Osteocyte (in vitro differentiated cells): ENCODE results near the gene PTPRD. TPM values are rescaled to one million over a fixed set of nuclear protein-coding genes. Genes with fewer than 3 reads are reported as not detected.

Experiments
- DNase-seq: peaks from one replicate; pipeline ENCODE4 v3.0.0; 2021; ENCODE audit warnings: mixed read lengths; ENCODE audit not compliant: unreplicated experiment; ENCODE audit errors: extremely low spot score
- H3K27ac Mint-ChIP-seq: one replicate; pipeline ENCODE4 v1.8.0; 2021; ENCODE audit warnings: mild to moderate bottlenecking, mixed read lengths; ENCODE audit not compliant: unreplicated experiment
- H3K27me3 Mint-ChIP-seq: one replicate; pipeline ENCODE4 v1.8.0; 2021; ENCODE audit warnings: mixed read lengths; ENCODE audit not compliant: unreplicated experiment
- H3K36me3 Mint-ChIP-seq: one replicate; pipeline ENCODE4 v1.8.0; 2021; ENCODE audit warnings: mixed read lengths; ENCODE audit not compliant: unreplicated experiment
- H3K4me1 Mint-ChIP-seq: one replicate; pipeline ENCODE4 v1.8.0; 2021; ENCODE audit warnings: mixed read lengths; ENCODE audit not compliant: unreplicated experiment
- H3K4me3 Mint-ChIP-seq: one replicate; pipeline ENCODE4 v1.8.0; 2021; ENCODE audit warnings: mild to moderate bottlenecking, moderate library complexity, mixed read lengths; ENCODE audit not compliant: unreplicated experiment
- H3K9me3 Mint-ChIP-seq: one replicate; pipeline ENCODE4 v1.8.0; 2021; ENCODE audit warnings: mixed read lengths; ENCODE audit not compliant: unreplicated experiment
- CTCF ChIP-seq: fragments of 200-600 bp; sonication (generic); IDR thresholded peaks from 2 replicates; pipeline ENCODE4 v1.5.0; 2021; ENCODE audit warnings: antibody characterized with exemption, mild to moderate bottlenecking, moderate library complexity
- total RNA-seq: library from RNA; stranded (reverse); gene quantifications from 2 replicates; pipeline ENCODE4 v1.2.1, GENCODE V29; 2021

The PTPRD gene
- total RNA-seq, 1 donor from 2014 or later, result 5.4 TPM

GRCh38 chr9:9855177-9856078, 757.4 kb downstream of the PTPRD start:
- DNase-seq, result no peak
- no peaks in the 10 kb centered on the region for H3K9me3 Mint-ChIP-seq
- no peaks in the 10 kb centered on the region for H3K27me3 Mint-ChIP-seq
- H3K4me3 Mint-ChIP-seq, result no peak overlapping the region
- H3K4me1 Mint-ChIP-seq, result peaks cover 12% of the 10 kb centered on the region
- TF ChIP-seq CTCF, result no peak
- H3K27ac Mint-ChIP-seq, result no peak overlapping the region
- no peaks in the 10 kb centered on the region for H3K36me3 Mint-ChIP-seq

GRCh38 chr9:9847750-9848149, 765.1 kb downstream of the PTPRD start:
- no peak overlapping the region for H3K4me3 Mint-ChIP-seq
- H3K27me3 Mint-ChIP-seq, result no peaks in the 10 kb centered on the region
- no peak overlapping the region for H3K27ac Mint-ChIP-seq
- no peaks in the 10 kb centered on the region for H3K9me3 Mint-ChIP-seq
- no peak for DNase-seq
- no peak for TF ChIP-seq CTCF
- H3K36me3 Mint-ChIP-seq, result no peaks in the 10 kb centered on the region
- H3K4me1 Mint-ChIP-seq, result peaks cover 7% of the 10 kb centered on the region

- Mint-ChIP-seq H3K27me3 (no peaks in the 10 kb centered on the region), H3K4me3 (no peak overlapping the region), H3K9me3 (no peaks in the 10 kb centered on the region), H3K36me3 (no peaks in the 10 kb centered on the region), H3K27ac (no peak overlapping the region), H3K4me1 (peaks cover 7% of the 10 kb centered on the region)
- no peak for TF ChIP-seq CTCF
- no peak for DNase-seq
These were observed 766.2 kb downstream of the PTPRD start for GRCh38 chr9:9846557-9846956.

GRCh38 chr9:9820436-9820835, 792.4 kb downstream of the PTPRD start:
- no peak overlapping the region for H3K27ac Mint-ChIP-seq

More at GRCh38 chr9:9820436-9820835, 792.4 kb downstream of the PTPRD start:
- Mint-ChIP-seq H3K36me3 (no peaks in the 10 kb centered on the region), H3K27me3 (no peaks in the 10 kb centered on the region), H3K4me1 (peaks cover 3% of the 10 kb centered on the region), H3K9me3 (peaks cover 12% of the 10 kb centered on the region), H3K4me3 (no peak overlapping the region)
- no peak for DNase-seq
- no peak for TF ChIP-seq CTCF
